ENCODE data around the gene CDK17. TPM values are rescaled to one million over a fixed set of nuclear protein-coding genes. Genes with fewer than 3 reads are reported as not detected.

CDK17 gene
- total and polyA plus RNA-seq, 8 donors: 4.3 to 15.1 (median 8.0) TPM

- FAIRE-seq: no peak
- WGBS, 2 donors: 72 to 84% methylated on average over 3 of the region's 3 CpGs
Measured at GRCh38 chr12:96425951-96426350, 25.7 kb upstream of the CDK17 start.

GRCh38 chr12:96425321-96425720, 25.1 kb upstream of the CDK17 start:
- Histone ChIP-seq H3K9me3 (no peaks in the 10 kb centered on the region), H3K36me3 (no peaks in the 10 kb centered on the region), H3K4me1 (no peaks in the 10 kb centered on the region), H3K4me3 (no peak overlapping the region), H3K27me3 (no peaks in the 10 kb centered on the region), H3K27ac (no peak overlapping the region)
- FAIRE-seq (no peak), DNase-seq (no peak), ATAC-seq (peak in 1 of 4 donors; percentile 35)
- intact Hi-C loops (cut with DNase I): no loop called here
- TF ChIP-seq, protein P1, sequence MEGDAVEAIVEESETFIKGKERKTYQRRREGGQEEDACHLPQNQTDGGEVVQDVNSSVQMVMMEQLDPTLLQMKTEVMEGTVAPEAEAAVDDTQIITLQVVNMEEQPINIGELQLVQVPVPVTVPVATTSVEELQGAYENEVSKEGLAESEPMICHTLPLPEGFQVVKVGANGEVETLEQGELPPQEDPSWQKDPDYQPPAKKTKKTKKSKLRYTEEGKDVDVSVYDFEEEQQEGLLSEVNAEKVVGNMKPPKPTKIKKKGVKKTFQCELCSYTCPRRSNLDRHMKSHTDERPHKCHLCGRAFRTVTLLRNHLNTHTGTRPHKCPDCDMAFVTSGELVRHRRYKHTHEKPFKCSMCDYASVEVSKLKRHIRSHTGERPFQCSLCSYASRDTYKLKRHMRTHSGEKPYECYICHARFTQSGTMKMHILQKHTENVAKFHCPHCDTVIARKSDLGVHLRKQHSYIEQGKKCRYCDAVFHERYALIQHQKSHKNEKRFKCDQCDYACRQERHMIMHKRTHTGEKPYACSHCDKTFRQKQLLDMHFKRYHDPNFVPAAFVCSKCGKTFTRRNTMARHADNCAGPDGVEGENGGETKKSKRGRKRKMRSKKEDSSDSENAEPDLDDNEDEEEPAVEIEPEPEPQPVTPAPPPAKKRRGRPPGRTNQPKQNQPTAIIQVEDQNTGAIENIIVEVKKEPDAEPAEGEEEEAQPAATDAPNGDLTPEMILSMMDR (IDR thresholded peaks at IDR 0.05): no peak
- WGBS, 2 donors: 56 to 68% methylated on average over 3 of the region's 3 CpGs

More at GRCh38 chr12:96425951-96426350, 25.7 kb upstream of the CDK17 start:
- H3K27me3 ChIP-seq: no peaks in the 10 kb centered on the region
- H3K27ac ChIP-seq: no peak overlapping the region
- intact Hi-C loops (cut with DNase I): no loop called here
- no peaks in the 10 kb centered on the region for H3K36me3 ChIP-seq
- no peaks in the 10 kb centered on the region for H3K4me1 ChIP-seq
- ATAC-seq (no peak), DNase-seq (no peak)
- no peaks in the 10 kb centered on the region for H3K9me3 ChIP-seq
- no peak overlapping the region for H3K4me3 ChIP-seq
- TF ChIP-seq, protein P1 (IDR thresholded peaks at IDR 0.05): no peak

- Histone ChIP-seq H3K4me3 (no peak overlapping the region), H3K27me3 (no peaks in the 10 kb centered on the region), H3K4me1 (no peaks in the 10 kb centered on the region), H3K27ac (no peak overlapping the region), H3K36me3 (no peaks in the 10 kb centered on the region), H3K9me3 (no peaks in the 10 kb centered on the region)
- DNase-seq (no peak), FAIRE-seq (no peak), ATAC-seq (no peak)
- intact Hi-C loops (cut with DNase I): no loop called here
- 86 to 94% methylated on average over 3 of the region's 3 CpGs for WGBS, 2 donors
- TF ChIP-seq, protein P1 (IDR thresholded peaks at IDR 0.05): no peak
Measured at GRCh38 chr12:96424601-96425000, 24.4 kb upstream of the CDK17 start.

GRCh38 chr12:96422192-96422591, 22.0 kb upstream of the CDK17 start:
- Histone ChIP-seq H3K27ac (no peak overlapping the region), H3K9me3 (no peaks in the 10 kb centered on the region), H3K4me3 (no peak overlapping the region), H3K36me3 (no peaks in the 10 kb centered on the region), H3K27me3 (no peaks in the 10 kb centered on the region), H3K4me1 (no peaks in the 10 kb centered on the region)
- FAIRE-seq (no peak), DNase-seq (no peak), ATAC-seq (no peak)
- 54 to 60% methylated on average over 2 of the region's 2 CpGs for WGBS, 2 donors
- TF ChIP-seq, protein P1 (IDR thresholded peaks at IDR 0.05): no peak
- intact Hi-C loops (cut with DNase I): no loop called here

GRCh38 chr12:96421014-96421413, 20.8 kb upstream of the CDK17 start:
- no peaks in the 10 kb centered on the region for H3K9me3 ChIP-seq
- DNase-seq (no peak), ATAC-seq (no peak), FAIRE-seq (no peak)
- no peaks in the 10 kb centered on the region for H3K36me3 ChIP-seq
- no peaks in the 10 kb centered on the region for H3K27me3 ChIP-seq
- H3K27ac ChIP-seq: no peak overlapping the region
- 84 to 90% methylated on average over 6 of the region's 6 CpGs for WGBS, 2 donors
- no peaks in the 10 kb centered on the region for H3K4me1 ChIP-seq
- TF ChIP-seq, protein P1 (IDR thresholded peaks at IDR 0.05): no peak
- intact Hi-C loops (cut with DNase I): no loop called here
- no peak overlapping the region for H3K4me3 ChIP-seq
